ENCODE results near the gene POLK.
"Not testable (repeated sequence)": the region's sequence is repeated elsewhere in the genome, so short reads cannot be mapped to it uniquely, and the experiment has no call there.

Gene POLK

DNA sequence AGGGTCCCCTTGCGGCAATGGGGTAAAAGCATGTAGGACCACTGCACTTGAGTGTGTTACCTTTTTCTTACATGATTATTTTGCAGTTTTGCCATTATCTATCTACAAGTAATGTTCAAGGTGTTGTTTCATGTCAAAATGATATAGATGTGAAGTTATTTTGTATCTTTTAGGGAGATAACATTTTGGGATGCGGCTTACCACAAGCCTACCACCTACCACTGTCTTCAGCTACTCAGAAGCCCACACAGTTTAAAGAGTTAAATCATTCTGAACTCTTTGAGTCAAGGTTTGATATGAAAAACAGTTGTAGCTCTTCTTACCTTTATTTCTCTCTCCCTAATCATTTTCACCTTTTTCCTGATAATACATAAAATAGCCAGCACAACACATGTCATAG lies 20.1 kb upstream of the POLK start:
- no peak for DNase-seq (ENCODE audit: low read depth)
- TF ChIP-seq, protein P1, sequence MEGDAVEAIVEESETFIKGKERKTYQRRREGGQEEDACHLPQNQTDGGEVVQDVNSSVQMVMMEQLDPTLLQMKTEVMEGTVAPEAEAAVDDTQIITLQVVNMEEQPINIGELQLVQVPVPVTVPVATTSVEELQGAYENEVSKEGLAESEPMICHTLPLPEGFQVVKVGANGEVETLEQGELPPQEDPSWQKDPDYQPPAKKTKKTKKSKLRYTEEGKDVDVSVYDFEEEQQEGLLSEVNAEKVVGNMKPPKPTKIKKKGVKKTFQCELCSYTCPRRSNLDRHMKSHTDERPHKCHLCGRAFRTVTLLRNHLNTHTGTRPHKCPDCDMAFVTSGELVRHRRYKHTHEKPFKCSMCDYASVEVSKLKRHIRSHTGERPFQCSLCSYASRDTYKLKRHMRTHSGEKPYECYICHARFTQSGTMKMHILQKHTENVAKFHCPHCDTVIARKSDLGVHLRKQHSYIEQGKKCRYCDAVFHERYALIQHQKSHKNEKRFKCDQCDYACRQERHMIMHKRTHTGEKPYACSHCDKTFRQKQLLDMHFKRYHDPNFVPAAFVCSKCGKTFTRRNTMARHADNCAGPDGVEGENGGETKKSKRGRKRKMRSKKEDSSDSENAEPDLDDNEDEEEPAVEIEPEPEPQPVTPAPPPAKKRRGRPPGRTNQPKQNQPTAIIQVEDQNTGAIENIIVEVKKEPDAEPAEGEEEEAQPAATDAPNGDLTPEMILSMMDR (conservative IDR thresholded peaks at IDR 0.05; ENCODE audit: low read depth, low read length), result no peak
- no peak overlapping the region for H3K4me3 ChIP-seq (ENCODE audit: low read length)

DNA sequence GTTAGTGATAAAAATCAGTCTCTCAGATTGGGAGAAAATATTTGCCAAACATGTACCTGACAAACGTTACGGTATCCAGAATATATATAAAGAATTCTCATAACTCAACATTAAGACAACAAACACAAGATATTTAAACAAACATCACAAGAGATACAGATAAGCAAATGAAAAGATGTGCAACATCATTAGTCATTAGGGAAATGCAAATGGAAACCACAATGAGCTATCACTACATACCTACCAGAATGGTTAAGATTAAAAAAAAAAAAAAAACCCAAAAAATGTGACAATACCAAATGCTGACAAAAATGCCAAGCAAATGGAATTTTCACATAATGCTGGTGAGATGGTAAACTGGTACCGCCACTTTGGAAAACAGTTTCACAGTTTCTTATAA lies 15.7 kb upstream of the POLK start:
- TF ChIP-seq, protein P1 (conservative IDR thresholded peaks at IDR 0.05; ENCODE audit: low read depth, low read length), result no peak
- H3K4me3 ChIP-seq (ENCODE audit: low read length), result no peak overlapping the region
- no peak for DNase-seq (ENCODE audit: low read depth)

DNA sequence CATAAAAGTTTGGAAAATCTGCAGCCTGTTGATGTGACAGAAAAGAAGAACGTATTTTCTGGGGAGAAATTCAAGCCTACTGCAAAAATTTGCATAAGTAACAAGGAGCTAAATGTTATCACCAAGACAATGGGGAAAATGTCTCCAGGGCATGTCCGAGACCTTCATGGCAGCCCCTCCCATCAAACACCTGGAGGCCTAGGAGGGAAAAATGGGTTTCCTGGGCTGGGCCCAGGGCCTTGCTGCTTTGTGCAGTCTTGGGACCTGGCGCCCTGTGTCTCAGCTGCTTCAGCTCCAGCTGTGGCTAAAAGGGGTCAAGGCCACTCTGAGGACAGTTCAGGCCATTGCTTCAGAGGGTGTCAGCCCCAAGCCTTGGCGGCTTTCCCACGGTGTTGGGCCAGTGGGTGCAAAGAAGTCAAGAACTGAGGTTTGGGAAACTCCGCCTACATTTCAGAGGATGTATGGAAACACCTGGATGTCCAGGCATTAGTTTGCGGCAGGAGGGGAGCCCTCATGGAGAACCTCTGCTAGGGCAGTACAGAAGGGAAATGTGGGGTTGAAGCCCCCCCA lies 13.4 kb upstream of the POLK start:
- H3K4me3 ChIP-seq (ENCODE audit: low read length), result no peak overlapping the region
- TF ChIP-seq, protein P1 (conservative IDR thresholded peaks at IDR 0.05; ENCODE audit: low read depth, low read length), result no peak
- DNase-seq (ENCODE audit: low read depth), result no peak

DNA sequence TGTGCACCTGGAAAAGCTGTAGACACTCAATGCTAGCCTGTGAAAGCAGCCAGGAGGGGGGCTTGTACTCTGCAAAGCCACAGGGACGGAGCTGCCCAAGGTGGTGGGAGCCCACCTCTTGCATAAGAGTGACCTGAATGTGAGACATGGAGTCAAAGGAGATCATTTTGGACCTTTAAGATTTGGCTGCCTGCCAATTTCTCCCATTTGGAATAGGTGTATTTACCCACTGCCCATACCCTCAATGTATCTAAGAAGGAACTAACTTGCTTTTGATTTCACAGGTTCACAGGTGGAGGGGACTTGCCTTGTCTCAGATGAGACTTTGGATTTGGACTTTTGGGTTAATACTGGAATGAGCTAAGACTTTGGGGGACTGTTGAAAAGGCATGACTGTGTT lies 12.8 kb upstream of the POLK start:
- DNase-seq (ENCODE audit: low read depth); H3K4me3 ChIP-seq (ENCODE audit: low read length): not testable (repeated sequence)

DNA sequence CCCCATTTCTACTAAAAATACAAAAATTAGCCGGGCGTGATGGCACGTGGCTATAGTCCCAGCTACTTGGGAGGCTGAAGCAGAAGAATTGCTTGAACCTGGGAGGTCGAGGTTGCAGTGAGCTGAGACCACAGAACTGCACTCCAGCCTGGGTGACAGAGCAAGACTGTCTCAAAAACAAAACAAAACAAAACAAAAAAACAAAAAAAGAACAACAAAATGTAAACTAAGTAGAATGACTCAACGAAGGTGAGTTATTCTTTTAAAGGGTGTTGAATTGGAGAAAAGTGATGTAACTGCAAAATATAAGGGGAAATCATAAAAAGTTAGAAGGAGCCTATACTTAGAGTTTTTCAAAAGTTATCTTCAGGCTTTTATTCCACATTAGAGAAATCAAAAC lies 6.6 kb upstream of the POLK start:
- DNase-seq (ENCODE audit: low read depth); H3K4me3 ChIP-seq (ENCODE audit: low read length): not testable (repeated sequence)

DNA sequence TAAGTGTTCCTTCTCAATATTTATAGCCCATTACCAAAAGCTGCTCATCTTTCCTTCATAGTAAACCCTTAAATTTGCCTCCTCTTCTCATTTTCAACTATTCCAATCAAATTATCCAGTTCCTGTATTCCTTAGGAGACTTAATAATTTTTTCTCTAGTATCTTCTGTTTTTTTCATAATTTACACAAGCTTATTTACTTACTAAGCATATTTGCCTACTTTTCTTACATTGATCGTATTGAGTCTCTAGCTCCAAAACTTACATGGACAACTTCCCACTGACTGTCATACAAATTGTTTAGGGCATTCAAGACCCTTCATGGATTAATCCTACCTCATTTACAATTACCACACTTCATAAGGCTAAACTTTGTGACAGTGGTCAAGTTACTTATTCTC lies 3.9 kb upstream of the POLK start:
- no peak overlapping the region for H3K4me3 ChIP-seq (ENCODE audit: low read length)
- TF ChIP-seq, protein P1 (conservative IDR thresholded peaks at IDR 0.05; ENCODE audit: low read depth, low read length), result no peak
- DNase-seq (ENCODE audit: low read depth), result no peak

DNA sequence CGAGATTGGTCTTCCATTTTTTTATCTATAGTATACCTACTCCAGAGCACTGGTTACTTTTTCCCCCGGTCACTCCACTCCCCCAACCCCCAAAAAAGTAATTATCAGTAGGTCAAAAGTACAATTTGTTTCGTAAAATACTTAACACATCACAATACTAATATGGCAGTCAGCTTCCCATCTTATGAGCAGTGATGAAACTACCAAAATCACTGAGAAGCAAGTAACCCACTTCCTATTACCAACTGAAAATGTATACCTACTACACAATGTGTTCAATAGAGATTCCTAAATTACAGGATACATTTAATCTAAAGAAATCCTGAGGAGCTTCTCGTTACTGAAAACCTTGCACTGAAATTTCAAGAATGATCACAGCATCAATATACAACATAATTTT lies 2.1 kb upstream of the POLK start:
- peak overlapping the region; percentile 94 for H3K4me3 ChIP-seq (ENCODE audit: low read length)
- TF ChIP-seq, protein P1 (conservative IDR thresholded peaks at IDR 0.05; ENCODE audit: low read depth, low read length), result no peak
- no peak for DNase-seq (ENCODE audit: low read depth)

DNA sequence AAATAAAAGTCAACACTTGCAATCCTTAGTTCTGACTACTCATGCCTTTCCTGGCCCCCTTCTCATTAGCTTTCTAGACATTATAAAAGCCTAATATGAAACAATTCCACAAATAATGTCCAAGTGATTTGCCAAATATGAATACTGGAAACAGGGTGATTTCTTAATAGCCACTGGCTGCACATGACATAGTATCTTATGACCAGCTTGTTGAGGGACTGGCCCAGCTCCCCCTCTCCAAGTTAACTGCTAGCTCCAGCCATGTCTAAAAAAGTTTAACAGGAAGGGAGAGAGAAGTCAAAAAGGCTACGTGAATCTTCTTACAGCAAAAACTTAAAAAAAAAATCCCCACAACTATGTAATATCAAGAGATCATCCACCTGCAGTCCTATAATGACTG lies 1.7 kb upstream of the POLK start:
- H3K4me3 ChIP-seq (ENCODE audit: low read length), result peak overlapping the region; percentile 94
- DNase-seq (ENCODE audit: low read depth), result peak; percentile 43
- TF ChIP-seq, protein P1 (conservative IDR thresholded peaks at IDR 0.05; ENCODE audit: low read depth, low read length), result no peak
